GM23338 (cell line): Measurements from ENCODE around the gene DISP3. TPM values are rescaled to one million over a fixed set of nuclear protein-coding genes. Genes with fewer than 3 reads are reported as not detected.

Source experiments
- ATAC-seq: fragments of 200-7000 bp; cut with Tn5 transposase; 3 replicates; pipeline ENCODE4 v1.9.1; 2020
- DNase-seq: peaks from one replicate; pipeline ENCODE4 v3.0.0-alpha.2; 2015; ENCODE audit warnings: low spot score
- H2AFZ ChIP-seq: fragments of 200-600 bp; sonication (generic); 2 replicates; pipeline ENCODE4 v1.8.0; 2016; ENCODE audit warnings: antibody characterized with exemption, mild to moderate bottlenecking, moderate library complexity
- H3F3A ChIP-seq: fragments of 200-600 bp; sonication (generic); replicated peaks from 2 replicates; pipeline ENCODE4 v1.8.0; 2017; ENCODE audit warnings: antibody characterized with exemption, mixed run types, low read depth
- H3K27ac ChIP-seq: fragments of 200-600 bp; sonication (generic); 2 replicates; pipeline ENCODE4 v1.6.1; 2016; ENCODE audit warnings: low read depth
- H3K27me3 ChIP-seq: fragments of 200-600 bp; sonication (generic); 2 replicates; pipeline ENCODE4 v1.8.0; 2016; ENCODE audit warnings: mild to moderate bottlenecking, mixed run types, moderate library complexity; ENCODE audit not compliant: insufficient read depth
- H3K36me3 ChIP-seq: fragments of 200-600 bp; sonication (generic); 2 replicates; pipeline ENCODE4 v1.8.0; 2016; ENCODE audit warnings: mild to moderate bottlenecking; ENCODE audit not compliant: insufficient read depth
- H3K4me1 ChIP-seq: fragments of 200-600 bp; sonication (generic); 2 replicates; pipeline ENCODE4 v1.8.0; 2016; ENCODE audit warnings: mild to moderate bottlenecking, moderate library complexity; ENCODE audit not compliant: insufficient read depth
- H3K4me2 ChIP-seq: fragments of 200-600 bp; sonication (generic); 2 replicates; pipeline ENCODE4 v1.7.1; 2017; ENCODE audit warnings: mixed run types
- H3K4me3 ChIP-seq: fragments of 200-600 bp; sonication (generic); 2 replicates; pipeline ENCODE4 v1.6.1; 2016; ENCODE audit warnings: mixed run types
- H3K79me2 ChIP-seq: fragments of 200-600 bp; sonication (generic); replicated peaks from 2 replicates; pipeline ENCODE4 v1.8.0; 2017; ENCODE audit warnings: mild to moderate bottlenecking; ENCODE audit not compliant: insufficient read depth
- H3K9me2 ChIP-seq: fragments of 200-600 bp; sonication (generic); 2 replicates; pipeline ENCODE4 v1.8.0; 2017; ENCODE audit not compliant: insufficient read depth
- H4K20me1 ChIP-seq: fragments of 200-600 bp; sonication (generic); replicated peaks from 2 replicates; pipeline ENCODE4 v1.8.0; 2017; ENCODE audit warnings: mild to moderate bottlenecking; ENCODE audit not compliant: insufficient read depth
- H3K27ac Mint-ChIP-seq: 2 replicates; pipeline ENCODE4 v1.8.0; 2020; ENCODE audit warnings: inconsistent platforms, mild to moderate bottlenecking, moderate library complexity, mixed read lengths
- H3K27me3 Mint-ChIP-seq: 3 replicates; pipeline ENCODE4 v1.8.0; 2022; ENCODE audit warnings: low read depth, mild to moderate bottlenecking, moderate library complexity, mixed read lengths, inconsistent platforms; ENCODE audit not compliant: insufficient read depth, poor library complexity
- H3K36me3 Mint-ChIP-seq: 3 replicates; pipeline ENCODE4 v1.8.0; 2021; ENCODE audit warnings: low read depth, mild to moderate bottlenecking, inconsistent platforms, moderate library complexity, mixed read lengths
- H3K4me1 Mint-ChIP-seq: 3 replicates; pipeline ENCODE4 v1.8.0; 2020; ENCODE audit warnings: mild to moderate bottlenecking, inconsistent platforms, mixed read lengths
- H3K4me3 Mint-ChIP-seq: 3 replicates; pipeline ENCODE4 v1.8.0; 2021; ENCODE audit warnings: moderate library complexity, mild to moderate bottlenecking, inconsistent platforms, mixed read lengths
- H3K9me3 Mint-ChIP-seq: 3 replicates; pipeline ENCODE4 v1.8.0; 2020; ENCODE audit warnings: moderate library complexity, mild to moderate bottlenecking, inconsistent platforms, mixed read lengths
- CREB1 ChIP-seq: fragments of 250-450 bp; sonication (Bioruptor Pico); IDR thresholded peaks from 2 replicates; pipeline ENCODE4 v1.5.0; 2020; ENCODE audit warnings: low read depth, mild to moderate bottlenecking, moderate library complexity
- EZH2 ChIP-seq: fragments of 200-600 bp; sonication (generic); IDR thresholded peaks from one replicate; pipeline ENCODE4 v1.8.0; 2017; ENCODE audit warnings: antibody characterized with exemption, mild to moderate bottlenecking, low read depth; ENCODE audit not compliant: unreplicated experiment
- EZH2phosphoT487 ChIP-seq: fragments of 200-600 bp; sonication (generic); IDR thresholded peaks from one replicate; pipeline ENCODE4 v1.8.1; 2018; ENCODE audit warnings: antibody characterized with exemption; ENCODE audit not compliant: unreplicated experiment
- JUNB ChIP-seq: IDR thresholded peaks from one replicate; pipeline ENCODE4 v1.6.1; 2016; ENCODE audit warnings: antibody characterized with exemption; ENCODE audit not compliant: unreplicated experiment
- POLR2AphosphoS5 ChIP-seq: IDR thresholded peaks from 2 replicates; pipeline ENCODE4 v1.6.1; 2016; ENCODE audit warnings: antibody characterized with exemption, low read depth
- STAT1 ChIP-seq: IDR thresholded peaks from one replicate; pipeline ENCODE4 v1.6.1; 2016; ENCODE audit warnings: antibody characterized with exemption; ENCODE audit not compliant: unreplicated experiment
- ZNF114 ChIP-seq: fragments of 250-450 bp; sonication (Bioruptor Pico); IDR thresholded peaks from 2 replicates; pipeline ENCODE4 v1.5.0; 2020; ENCODE audit warnings: mild to moderate bottlenecking, moderate library complexity
- ZNF331 ChIP-seq: fragments of 250-450 bp; sonication (Bioruptor Pico); IDR thresholded peaks from 2 replicates; pipeline ENCODE4 v1.5.0; 2020; ENCODE audit warnings: low read depth, mild to moderate bottlenecking, moderate library complexity
- polyA plus RNA-seq: library from polyadenylated mRNA; unstranded; fragments of >200 nt; fragmentation: Nextera tagmentation; extraction: Ambion mirVana; gene quantifications from 2 replicates; pipeline ENCODE4 v1.2.1, GENCODE V29; 2016
- total RNA-seq: library from RNA; depleted of rRNA; stranded (reverse); fragments of >200 nt; shearing (Covaris generic); gene quantifications from 2 replicates; pipeline ENCODE4 v1.2.3, GENCODE V29; 2014
- TF ChIP-seq, protein P1 (sequence below): IDR thresholded peaks from one replicate; pipeline ENCODE4 v1.6.1; 2018; ENCODE audit warnings: antibody characterized with exemption; ENCODE audit not compliant: unreplicated experiment
- TF ChIP-seq, protein P2 (sequence below): fragments of 250-450 bp; sonication (Bioruptor Pico); IDR thresholded peaks from 2 replicates; pipeline ENCODE4 v1.5.0; 2020; ENCODE audit warnings: mild to moderate bottlenecking, moderate library complexity

DISP3 gene
- total and polyA plus RNA-seq, 2 experiments from 2014 or later = 3.2 to 11.1 TPM

DNA sequence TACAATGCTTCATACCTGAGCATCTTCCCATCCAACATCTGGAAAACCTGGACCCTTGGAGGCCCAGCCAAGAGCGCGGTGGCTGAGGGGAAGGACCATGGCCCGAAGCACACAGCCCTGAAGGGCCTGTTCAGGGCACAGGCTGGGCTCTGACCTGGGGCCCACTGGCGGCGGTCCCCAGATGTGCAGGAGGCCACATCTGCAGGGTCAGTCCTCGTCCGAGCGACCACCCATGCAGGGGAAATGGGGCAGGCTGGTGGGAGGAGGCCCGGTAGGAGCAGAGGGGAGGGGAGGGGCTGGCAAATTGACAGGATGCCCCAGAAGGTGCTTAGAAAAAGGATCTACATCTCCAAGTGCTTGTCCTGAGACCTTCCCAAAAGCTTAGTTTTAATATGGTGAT lies 59.9 kb downstream of the DISP3 start:
- no peaks in the 10 kb centered on the region for H3K79me2 ChIP-seq
- H3K4me3 Mint-ChIP-seq = no peak overlapping the region
- no peak overlapping the region for H3K4me3 ChIP-seq
- no peak overlapping the region for H2AFZ ChIP-seq
- no peak overlapping the region for H3K27ac Mint-ChIP-seq
- no peaks in the 10 kb centered on the region for H3F3A ChIP-seq
- no peaks in the 10 kb centered on the region; the same call in 1 of the 2 replicates for H3K4me1 ChIP-seq
- DNase-seq (no peak), ATAC-seq (no peak)
- no peaks in the 10 kb centered on the region; the same call in 2 of the 3 replicates for H3K36me3 Mint-ChIP-seq
- TF ChIP-seq ZNF114 (CRISPR knock-in tag) = no peak
- TF ChIP-seq EZH2 = no peak
- TF ChIP-seq STAT1 = no peak
- no peaks in the 10 kb centered on the region for H4K20me1 ChIP-seq
- peaks cover 14% of the 10 kb centered on the region for H3K4me1 Mint-ChIP-seq
- H3K27me3 Mint-ChIP-seq = peaks cover 13% of the 10 kb centered on the region
- H3K27me3 ChIP-seq = no peaks in the 10 kb centered on the region
- H3K9me3 Mint-ChIP-seq = no peaks in the 10 kb centered on the region
- H3K27ac ChIP-seq = no peak overlapping the region
- no peak overlapping the region for H3K4me2 ChIP-seq
- H3K9me2 ChIP-seq = no peaks in the 10 kb centered on the region
- H3K36me3 ChIP-seq = no peaks in the 10 kb centered on the region

DNA sequence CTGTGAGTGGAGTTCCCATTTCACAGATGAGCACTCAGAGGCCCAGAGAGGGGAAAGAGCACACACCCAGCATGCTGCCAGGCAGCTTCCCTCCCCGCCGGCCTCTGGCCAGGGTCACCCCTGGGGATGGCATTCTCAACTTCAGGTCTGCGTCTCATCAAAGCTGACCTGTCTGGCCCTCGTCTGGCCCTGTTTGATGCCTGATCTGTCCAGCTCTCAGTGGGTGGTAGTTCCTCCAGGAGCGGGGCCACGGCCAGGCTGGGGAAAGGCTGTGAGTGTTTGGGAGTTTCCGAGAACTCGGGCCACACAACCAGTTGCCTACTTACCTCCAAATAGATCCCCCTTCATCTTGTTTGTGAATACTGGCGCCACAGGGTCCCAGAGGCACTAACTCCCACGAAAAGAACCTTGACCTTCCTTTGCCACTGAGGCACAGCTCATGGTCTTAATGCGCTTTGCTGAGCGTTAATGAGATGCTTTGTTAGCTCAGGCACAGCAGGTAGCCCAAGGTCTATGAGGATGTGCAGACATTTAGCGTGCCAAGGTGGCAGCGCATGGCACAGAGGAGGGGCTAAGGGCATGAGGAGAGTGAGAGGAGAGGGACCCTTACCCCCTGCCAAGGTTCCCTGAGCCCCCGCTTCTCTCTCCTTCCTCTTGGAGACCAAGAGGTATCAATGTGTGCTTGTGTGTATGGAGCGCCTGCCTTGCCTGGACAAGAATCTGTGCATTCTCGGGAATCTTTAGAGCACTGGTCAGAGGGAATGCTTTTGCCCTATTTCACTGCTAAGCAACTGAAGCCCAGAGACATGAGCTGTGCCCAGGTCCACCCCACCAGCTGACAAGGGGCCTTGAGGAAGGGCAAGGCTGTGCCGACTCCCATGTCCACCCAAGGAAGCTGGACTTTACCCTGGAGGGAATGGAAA lies 61.2 kb downstream of the DISP3 start:
- DNase-seq (no peak), ATAC-seq (no peak)
- no peaks in the 10 kb centered on the region; the same call in 1 of the 2 replicates for H3K4me1 ChIP-seq
- Mint-ChIP-seq H3K36me3 (no peaks in the 10 kb centered on the region; the same call in 2 of the 3 replicates), H3K27me3 (peaks cover 12% of the 10 kb centered on the region), H3K9me3 (no peaks in the 10 kb centered on the region), H3K4me1 (peaks cover 14% of the 10 kb centered on the region), H3K27ac (no peak overlapping the region), H3K4me3 (no peak overlapping the region)
- no peak overlapping the region for H3K4me3 ChIP-seq
- H4K20me1 ChIP-seq = no peaks in the 10 kb centered on the region
- no peak overlapping the region for H3K4me2 ChIP-seq
- H3F3A ChIP-seq = no peaks in the 10 kb centered on the region
- no peaks in the 10 kb centered on the region for H3K9me2 ChIP-seq
- H2AFZ ChIP-seq = no peak overlapping the region
- H3K27me3 ChIP-seq = no peaks in the 10 kb centered on the region
- H3K79me2 ChIP-seq = no peaks in the 10 kb centered on the region
- no peaks in the 10 kb centered on the region for H3K36me3 ChIP-seq
- no peak overlapping the region for H3K27ac ChIP-seq
- TF ChIP-seq, protein P1, sequence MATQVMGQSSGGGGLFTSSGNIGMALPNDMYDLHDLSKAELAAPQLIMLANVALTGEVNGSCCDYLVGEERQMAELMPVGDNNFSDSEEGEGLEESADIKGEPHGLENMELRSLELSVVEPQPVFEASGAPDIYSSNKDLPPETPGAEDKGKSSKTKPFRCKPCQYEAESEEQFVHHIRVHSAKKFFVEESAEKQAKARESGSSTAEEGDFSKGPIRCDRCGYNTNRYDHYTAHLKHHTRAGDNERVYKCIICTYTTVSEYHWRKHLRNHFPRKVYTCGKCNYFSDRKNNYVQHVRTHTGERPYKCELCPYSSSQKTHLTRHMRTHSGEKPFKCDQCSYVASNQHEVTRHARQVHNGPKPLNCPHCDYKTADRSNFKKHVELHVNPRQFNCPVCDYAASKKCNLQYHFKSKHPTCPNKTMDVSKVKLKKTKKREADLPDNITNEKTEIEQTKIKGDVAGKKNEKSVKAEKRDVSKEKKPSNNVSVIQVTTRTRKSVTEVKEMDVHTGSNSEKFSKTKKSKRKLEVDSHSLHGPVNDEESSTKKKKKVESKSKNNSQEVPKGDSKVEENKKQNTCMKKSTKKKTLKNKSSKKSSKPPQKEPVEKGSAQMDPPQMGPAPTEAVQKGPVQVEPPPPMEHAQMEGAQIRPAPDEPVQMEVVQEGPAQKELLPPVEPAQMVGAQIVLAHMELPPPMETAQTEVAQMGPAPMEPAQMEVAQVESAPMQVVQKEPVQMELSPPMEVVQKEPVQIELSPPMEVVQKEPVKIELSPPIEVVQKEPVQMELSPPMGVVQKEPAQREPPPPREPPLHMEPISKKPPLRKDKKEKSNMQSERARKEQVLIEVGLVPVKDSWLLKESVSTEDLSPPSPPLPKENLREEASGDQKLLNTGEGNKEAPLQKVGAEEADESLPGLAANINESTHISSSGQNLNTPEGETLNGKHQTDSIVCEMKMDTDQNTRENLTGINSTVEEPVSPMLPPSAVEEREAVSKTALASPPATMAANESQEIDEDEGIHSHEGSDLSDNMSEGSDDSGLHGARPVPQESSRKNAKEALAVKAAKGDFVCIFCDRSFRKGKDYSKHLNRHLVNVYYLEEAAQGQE = no peak
- TF ChIP-seq ZNF114 (CRISPR knock-in tag) = no peak
- no peak for TF ChIP-seq CREB1
- no peak for TF ChIP-seq EZH2phosphoT487
- no peak for TF ChIP-seq EZH2
- no peak for TF ChIP-seq JUNB
- TF ChIP-seq, protein P2, sequence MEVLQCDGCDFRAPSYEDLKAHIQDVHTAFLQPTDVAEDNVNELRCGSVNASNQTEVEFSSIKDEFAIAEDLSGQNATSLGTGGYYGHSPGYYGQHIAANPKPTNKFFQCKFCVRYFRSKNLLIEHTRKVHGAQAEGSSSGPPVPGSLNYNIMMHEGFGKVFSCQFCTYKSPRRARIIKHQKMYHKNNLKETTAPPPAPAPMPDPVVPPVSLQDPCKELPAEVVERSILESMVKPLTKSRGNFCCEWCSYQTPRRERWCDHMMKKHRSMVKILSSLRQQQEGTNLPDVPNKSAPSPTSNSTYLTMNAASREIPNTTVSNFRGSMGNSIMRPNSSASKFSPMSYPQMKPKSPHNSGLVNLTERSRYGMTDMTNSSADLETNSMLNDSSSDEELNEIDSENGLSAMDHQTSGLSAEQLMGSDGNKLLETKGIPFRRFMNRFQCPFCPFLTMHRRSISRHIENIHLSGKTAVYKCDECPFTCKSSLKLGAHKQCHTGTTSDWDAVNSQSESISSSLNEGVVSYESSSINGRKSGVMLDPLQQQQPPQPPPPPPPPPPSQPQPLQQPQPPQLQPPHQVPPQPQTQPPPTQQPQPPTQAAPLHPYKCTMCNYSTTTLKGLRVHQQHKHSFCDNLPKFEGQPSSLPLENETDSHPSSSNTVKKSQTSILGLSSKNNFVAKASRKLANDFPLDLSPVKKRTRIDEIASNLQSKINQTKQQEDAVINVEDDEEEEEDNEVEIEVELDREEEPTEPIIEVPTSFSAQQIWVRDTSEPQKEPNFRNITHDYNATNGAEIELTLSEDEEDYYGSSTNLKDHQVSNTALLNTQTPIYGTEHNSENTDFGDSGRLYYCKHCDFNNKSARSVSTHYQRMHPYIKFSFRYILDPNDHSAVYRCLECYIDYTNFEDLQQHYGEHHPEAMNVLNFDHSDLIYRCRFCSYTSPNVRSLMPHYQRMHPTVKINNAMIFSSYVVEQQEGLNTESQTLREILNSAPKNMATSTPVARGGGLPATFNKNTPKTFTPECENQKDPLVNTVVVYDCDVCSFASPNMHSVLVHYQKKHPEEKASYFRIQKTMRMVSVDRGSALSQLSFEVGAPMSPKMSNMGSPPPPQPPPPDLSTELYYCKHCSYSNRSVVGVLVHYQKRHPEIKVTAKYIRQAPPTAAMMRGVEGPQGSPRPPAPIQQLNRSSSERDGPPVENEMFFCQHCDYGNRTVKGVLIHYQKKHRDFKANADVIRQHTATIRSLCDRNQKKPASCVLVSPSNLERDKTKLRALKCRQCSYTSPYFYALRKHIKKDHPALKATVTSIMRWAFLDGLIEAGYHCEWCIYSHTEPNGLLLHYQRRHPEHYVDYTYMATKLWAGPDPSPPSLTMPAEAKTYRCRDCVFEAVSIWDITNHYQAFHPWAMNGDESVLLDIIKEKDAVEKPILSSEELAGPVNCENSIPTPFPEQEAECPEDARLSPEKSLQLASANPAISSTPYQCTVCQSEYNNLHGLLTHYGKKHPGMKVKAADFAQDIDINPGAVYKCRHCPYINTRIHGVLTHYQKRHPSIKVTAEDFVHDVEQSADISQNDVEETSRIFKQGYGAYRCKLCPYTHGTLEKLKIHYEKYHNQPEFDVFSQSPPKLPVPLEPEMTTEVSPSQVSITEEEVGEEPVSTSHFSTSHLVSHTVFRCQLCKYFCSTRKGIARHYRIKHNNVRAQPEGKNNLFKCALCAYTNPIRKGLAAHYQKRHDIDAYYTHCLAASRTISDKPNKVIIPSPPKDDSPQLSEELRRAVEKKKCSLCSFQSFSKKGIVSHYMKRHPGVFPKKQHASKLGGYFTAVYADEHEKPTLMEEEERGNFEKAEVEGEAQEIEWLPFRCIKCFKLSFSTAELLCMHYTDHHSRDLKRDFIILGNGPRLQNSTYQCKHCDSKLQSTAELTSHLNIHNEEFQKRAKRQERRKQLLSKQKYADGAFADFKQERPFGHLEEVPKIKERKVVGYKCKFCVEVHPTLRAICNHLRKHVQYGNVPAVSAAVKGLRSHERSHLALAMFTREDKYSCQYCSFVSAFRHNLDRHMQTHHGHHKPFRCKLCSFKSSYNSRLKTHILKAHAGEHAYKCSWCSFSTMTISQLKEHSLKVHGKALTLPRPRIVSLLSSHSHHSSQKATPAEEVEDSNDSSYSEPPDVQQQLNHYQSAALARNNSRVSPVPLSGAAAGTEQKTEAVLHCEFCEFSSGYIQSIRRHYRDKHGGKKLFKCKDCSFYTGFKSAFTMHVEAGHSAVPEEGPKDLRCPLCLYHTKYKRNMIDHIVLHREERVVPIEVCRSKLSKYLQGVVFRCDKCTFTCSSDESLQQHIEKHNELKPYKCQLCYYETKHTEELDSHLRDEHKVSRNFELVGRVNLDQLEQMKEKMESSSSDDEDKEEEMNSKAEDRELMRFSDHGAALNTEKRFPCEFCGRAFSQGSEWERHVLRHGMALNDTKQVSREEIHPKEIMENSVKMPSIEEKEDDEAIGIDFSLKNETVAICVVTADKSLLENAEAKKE (CRISPR knock-in tag) = no peak
- no peak for TF ChIP-seq ZNF331 (CRISPR knock-in tag)
- TF ChIP-seq POLR2AphosphoS5 = no peak
